ENCODE data around the gene AOPEP.

Gene AOPEP

GRCh38 chr9:95105519-95106287 is 379.2 kb downstream of the AOPEP start:
- peak; percentile 72 for DNase-seq

- DNase-seq, result peak; percentile 82
These were observed 380.7 kb downstream of the AOPEP start for GRCh38 chr9:95107001-95107749.

- no peak for DNase-seq
These were observed 381.5 kb downstream of the AOPEP start for GRCh38 chr9:95107976-95108375.

DNA sequence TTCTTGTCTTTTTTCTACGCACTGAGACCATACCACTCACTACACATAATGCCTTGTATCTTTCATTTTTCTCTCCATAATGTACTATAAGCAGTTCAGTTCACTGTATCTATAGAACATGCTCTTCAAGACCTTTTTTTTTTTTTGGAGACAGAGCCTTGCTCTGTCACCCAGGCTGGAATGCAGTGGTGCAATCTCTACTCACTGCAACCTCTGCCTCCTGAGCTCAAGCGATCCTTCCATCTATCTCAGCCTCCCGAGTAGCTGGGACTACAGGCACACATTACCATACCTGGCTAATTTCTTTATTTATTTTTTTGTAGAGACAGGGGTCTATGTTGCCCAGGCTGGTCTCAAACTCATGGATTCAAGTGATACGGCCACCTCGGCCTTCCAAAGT is 382.3 kb downstream of the AOPEP start:
- no peak for DNase-seq

- DNase-seq, result no peak
These were observed 383.0 kb downstream of the AOPEP start for GRCh38 chr9:95109456-95109855.

- no peak for DNase-seq
These were observed 384.5 kb downstream of the AOPEP start for GRCh38 chr9:95110921-95111525.

DNA sequence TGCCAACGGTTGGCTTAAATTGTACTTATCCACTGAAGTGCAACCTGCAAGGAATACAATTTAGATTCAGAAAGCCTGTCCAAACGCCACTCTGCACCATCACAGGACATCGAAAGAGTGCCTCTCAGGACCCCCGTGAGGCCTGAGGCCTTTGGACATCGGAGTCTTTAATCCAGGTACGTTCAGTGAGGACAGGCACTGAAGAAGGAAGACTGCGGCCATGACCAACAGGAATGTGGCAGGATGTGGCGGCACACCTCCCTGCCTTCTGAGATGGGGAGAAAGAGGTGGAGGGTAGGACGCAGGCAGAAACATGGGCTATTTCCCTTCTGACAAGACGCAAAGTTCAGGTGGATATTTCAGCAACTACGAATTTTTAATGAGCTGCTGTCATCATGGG is 385.2 kb downstream of the AOPEP start:
- DNase-seq, result no peak

GRCh38 chr9:95112436-95113280 is 386.2 kb downstream of the AOPEP start:
- no peak for DNase-seq

- DNase-seq, result no peak
These were observed 388.6 kb downstream of the AOPEP start for GRCh38 chr9:95115104-95115503.

GRCh38 chr9:95116002-95116807 is 389.7 kb downstream of the AOPEP start:
- no peak for DNase-seq

DNA sequence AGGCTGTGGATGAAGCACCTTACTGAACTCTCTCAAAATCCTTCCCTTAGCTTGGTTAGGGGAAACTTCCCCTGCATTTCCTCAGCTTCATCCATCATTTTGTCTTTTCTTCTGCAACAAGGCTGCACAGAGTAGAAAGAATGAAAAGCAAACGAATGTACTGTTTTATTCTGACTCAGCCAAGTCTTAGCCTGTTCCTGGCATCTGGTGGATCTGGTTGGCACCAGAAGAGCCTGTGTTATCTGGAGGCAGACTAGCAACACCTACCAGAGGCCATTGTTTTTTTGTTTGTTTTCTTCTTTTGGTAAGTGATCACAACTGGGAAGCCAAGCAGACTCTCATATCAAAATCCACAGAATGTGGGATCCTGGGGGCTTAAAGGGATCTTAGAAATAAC is 390.3 kb downstream of the AOPEP start:
- DNase-seq, result no peak

DNA sequence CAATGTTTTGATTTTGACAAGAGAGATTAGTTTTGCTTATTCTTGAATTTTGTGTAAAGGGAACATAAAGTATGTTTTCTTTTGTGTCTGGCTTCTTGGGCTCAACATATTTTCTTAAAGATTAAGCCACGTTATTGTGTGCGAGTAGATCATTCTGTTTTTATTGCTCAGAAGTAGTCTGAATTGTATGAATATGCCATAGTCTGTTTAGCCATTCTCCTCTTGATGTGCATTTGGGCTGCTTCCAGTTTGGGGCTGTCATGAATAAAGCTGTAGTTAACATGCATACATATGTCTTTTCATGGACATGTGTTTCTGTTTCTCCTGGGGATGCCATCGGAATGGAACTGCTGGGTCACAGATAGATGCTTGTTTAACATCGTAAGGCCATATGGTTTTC is 392.1 kb downstream of the AOPEP start:
- no peak for DNase-seq

DNA sequence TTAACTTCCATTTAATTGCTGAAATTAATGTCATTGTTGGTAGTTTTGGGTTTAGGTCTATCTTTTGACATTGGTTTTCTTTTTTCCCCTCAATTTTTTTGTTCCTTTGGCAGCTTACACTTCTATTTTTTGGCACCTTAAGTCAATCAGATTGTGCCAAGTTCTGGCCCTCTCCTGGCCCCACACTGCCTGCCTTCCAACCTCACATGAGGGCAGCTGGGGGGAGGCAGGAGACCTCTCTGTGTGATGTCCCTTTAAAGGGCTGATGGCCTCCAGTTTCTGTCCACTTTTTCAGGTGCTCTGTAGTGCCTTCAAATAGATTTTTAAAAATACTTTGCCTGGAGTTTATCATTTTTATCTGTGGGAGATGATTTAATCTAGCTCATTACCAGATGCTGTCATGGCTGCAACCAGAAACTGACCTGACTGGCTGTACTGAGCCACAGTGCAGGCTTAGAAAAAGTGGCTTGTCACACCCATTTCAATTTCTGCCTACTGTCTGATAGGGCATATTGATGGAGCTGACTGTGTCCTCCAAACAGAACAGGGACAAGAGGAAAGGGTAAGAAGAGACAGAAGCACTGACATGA is 394.4 kb downstream of the AOPEP start:
- no peak for DNase-seq

DNA sequence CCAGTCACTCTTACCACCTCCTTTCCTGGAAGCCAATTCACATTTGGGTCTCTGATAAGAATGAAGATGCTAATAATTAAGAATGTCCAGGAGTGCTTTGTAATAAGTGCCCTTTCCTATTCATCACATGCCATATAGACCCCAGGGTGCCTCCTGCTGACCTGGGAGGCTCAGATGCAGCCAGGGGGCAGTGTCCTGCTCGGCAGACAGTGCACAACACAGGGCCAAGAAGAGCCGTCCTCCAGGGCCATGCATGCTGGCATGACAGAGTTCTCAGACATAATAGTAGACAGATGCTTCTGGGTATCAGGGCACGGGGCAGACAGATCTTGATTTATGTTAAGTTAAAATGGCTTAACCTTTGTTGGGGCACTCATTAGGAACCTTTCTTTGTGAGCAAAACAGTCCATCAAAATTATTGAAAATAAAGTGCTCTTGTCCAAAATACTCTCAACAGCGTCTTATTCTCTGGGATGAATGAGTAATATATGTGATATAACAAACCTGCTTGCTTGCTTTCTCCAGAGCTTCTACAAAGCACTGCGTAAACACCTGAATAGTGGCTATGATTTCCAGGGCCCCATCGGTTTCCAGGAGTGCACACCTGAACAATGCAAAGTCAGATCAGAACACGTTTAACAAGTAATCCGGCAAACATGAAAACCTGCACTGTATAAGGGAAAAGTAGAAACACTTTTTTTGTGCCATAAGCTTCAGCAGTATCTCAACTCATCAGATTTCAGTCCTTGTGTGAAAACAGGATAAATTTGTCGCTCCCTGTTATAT is 398.3 kb downstream of the AOPEP start:
- DNase-seq, result no peak

GRCh38 chr9:95125652-95126051 is 399.2 kb downstream of the AOPEP start:
- no peak for DNase-seq

DNA sequence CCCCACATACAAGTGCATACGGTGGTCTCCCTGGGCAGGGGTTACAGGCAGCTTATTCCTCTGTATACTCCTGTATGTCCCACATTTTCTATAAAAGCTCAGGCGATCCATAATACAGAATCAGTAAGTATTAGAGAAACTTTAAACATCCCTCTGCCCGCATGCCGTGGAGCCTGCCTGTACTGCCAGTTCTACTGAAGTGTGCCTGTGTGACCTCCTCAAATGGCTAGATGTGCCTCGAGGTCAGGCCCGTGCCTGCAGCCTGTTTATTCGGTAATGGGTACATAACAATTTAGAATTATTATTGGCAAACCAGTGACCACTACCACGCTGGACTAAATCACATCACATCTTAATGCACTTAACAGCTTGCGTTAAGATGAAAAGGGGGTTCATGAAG is 400.2 kb downstream of the AOPEP start:
- no peak for DNase-seq

GRCh38 chr9:95127249-95128176 is 401.0 kb downstream of the AOPEP start:
- DNase-seq, result peak; percentile 92

DNA sequence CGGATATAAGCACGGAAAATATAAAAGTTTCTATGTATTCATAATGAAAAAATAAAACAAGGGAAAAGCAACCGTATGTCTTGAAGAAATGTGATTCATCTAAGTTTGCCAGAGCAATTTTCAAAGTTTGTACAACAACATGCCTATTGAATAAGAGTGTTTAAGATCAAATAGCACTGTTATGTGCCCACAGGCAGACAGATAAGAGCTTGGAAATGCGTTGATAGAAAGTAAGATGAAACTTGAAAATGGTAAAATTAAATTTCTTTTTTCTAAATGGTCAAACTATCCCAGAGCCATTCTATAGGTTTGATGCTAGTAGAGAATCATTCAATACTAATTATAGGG is 401.7 kb downstream of the AOPEP start:
- no peak for DNase-seq

- no peak for DNase-seq
These were observed 403.2 kb downstream of the AOPEP start for GRCh38 chr9:95129476-95130291.

All from retina (tissue), 1 donor.